Lung (tissue), 12 donors: Measurements from ENCODE around the gene ADAMTS17. TPM values are rescaled to one million over a fixed set of nuclear protein-coding genes. Genes with fewer than 3 reads are reported as not detected.

Experiments used
- ATAC-seq: fragments of 200-7000 bp; cut with Tn5 transposase; one replicate; pipeline ENCODE4 v1.9.1; 2020; ENCODE audit warnings: moderate number of reproducible peaks; ENCODE audit not compliant: insufficient read depth, low FRiP score
- DNase-seq, 3 donors: peaks; one replicate each; pipeline ENCODE4 v3.0.0-alpha.2; 2013 to 2017
- H3K27ac ChIP-seq, 2 donors: one replicate each; pipeline ENCODE4 v1.5.1; 2013; ENCODE audit warnings: mild to moderate bottlenecking in 2 of 2, moderate library complexity in 2 of 2, control low read depth in 1 of 2, inconsistent platforms in 1 of 2, low read depth in 1 of 2, low read length in 1 of 2
- H3K27me3 ChIP-seq, 3 donors: one replicate each; pipeline ENCODE4 v1.5.1; 2013; ENCODE audit warnings: low read length in 2 of 3; ENCODE audit not compliant: control insufficient read depth in 3 of 3, insufficient read depth in 3 of 3
- H3K36me3 ChIP-seq, 4 donors: one replicate each; pipeline ENCODE4 v1.5.1; 2013; ENCODE audit warnings: low read length in 4 of 4, mild to moderate bottlenecking in 1 of 4, moderate library complexity in 1 of 4; ENCODE audit not compliant: control insufficient read depth in 4 of 4, insufficient read depth in 4 of 4
- H3K4me1 ChIP-seq, 5 donors: one replicate each; pipeline ENCODE4 v1.5.1; 2013; ENCODE audit warnings: low read length in 5 of 5, mild to moderate bottlenecking in 2 of 5, moderate library complexity in 1 of 5; ENCODE audit not compliant: control insufficient read depth in 5 of 5, insufficient read depth in 5 of 5
- H3K4me3 ChIP-seq: one replicate; pipeline ENCODE4 v1.5.1; 2013; ENCODE audit warnings: mild to moderate bottlenecking, control low read depth, moderate library complexity
- H3K9ac ChIP-seq, 2 donors: one replicate each; pipeline ENCODE4 v1.5.1; 2013; ENCODE audit warnings: low read length in 2 of 2, control low read depth in 1 of 2; ENCODE audit not compliant: insufficient read depth in 1 of 2
- H3K9me3 ChIP-seq, 4 donors: one replicate each; pipeline ENCODE4 v1.5.1; 2013; ENCODE audit warnings: low read length in 3 of 4, mild to moderate bottlenecking in 1 of 4, moderate library complexity in 1 of 4; ENCODE audit not compliant: control insufficient read depth in 4 of 4, insufficient read depth in 3 of 4
- WGBS, 2 donors: extraction: QIAGEN DNeasy Blood & Tissue Kit; methylation state at CpG; one replicate each; pipeline ENCODE4 v1.1.7; 2013; 5-methylcytosine and 5-hydroxymethylcytosine counted together
- polyA plus RNA-seq, 2 donors: library from polyadenylated mRNA; stranded (reverse); fragments of 200-250 nt; gene quantifications; one replicate each; pipeline ENCODE4 v1.2.1, GENCODE V29; 2013
- total RNA-seq, 2 donors: library from RNA; depleted of rRNA in 1 of 2; stranded (reverse); fragments of >200 nt in 1 of 2; gene quantifications; one replicate each; pipeline ENCODE4 v1.2.1, GENCODE V29; 2014 to 2021
- TF ChIP-seq, protein P1 (sequence below): IDR thresholded peaks from 2 replicates; pipeline ENCODE4 v1.5.1; 2012; ENCODE audit warnings: mild to moderate bottlenecking; ENCODE audit errors: control extremely low read depth, extremely low read depth
- donor health status: control.
- donor health status: control.
- donor health status: Bipolar disorder and iron deficiency.
- donor health status: healthy.
- donor health status: DM: yes; HTN: yes; CAD: no.

Gene ADAMTS17
- total and polyA plus RNA-seq, 4 donors: 0.47 to 6.6 (median 2.2) TPM

DNA sequence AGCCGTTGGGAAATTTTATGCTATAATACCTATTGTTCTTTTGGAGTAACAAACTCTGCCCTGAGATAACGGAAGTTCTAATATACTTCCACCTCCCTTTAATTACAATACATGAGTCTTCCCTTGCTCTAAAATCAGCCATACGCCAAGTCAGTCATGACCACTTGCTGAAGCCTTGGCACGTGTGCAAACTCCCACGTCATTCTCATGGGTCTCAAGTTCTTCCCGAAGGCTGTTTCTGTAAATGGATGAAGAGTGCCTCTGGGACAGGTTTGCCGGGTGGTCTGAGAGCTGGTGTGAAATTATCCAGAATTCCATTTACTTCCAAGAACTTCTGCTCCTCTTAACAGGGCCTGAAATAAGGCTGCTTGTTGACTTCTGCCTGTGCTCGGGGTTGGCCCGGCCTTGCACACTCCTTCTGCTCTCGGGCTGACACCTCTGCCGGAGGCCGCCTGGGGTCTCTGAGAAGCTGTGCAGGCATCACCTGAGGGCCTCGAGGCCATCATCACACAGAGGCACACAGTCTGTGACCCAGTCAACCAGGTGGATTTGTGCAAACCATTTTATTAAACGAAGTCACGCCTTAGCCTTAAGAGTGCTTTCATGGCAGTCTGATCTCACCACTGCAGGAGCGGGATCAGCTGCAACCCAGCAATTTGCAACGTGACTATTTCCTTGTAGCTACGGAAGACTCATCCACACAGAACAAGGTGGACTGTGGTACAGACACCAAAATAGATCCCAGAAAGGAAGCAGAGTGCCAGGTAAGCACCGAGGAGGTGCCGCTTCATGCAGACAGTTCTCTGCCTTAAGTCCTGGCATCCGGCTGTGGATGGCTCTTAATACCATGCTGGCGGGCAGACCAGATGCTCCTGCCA lies 120.1 kb downstream of the ADAMTS17 start:
- Histone ChIP-seq H3K4me3 (no peak overlapping the region), H3K27ac (no peak overlapping the region), H3K9me3 (no peaks in the 10 kb centered on the region), H3K4me1 (peaks cover 0 to under 1% (median 0%) of the 10 kb centered on the region in 5 donors), H3K9ac (no peak overlapping the region), H3K27me3 (no peaks in the 10 kb centered on the region), H3K36me3 (no peaks in the 10 kb centered on the region)
- WGBS, 2 donors: 89 to 90% methylated on average over 22 of the region's 22 CpGs
- ATAC-seq (no peak), DNase-seq (no peak)
- TF ChIP-seq, protein P1, sequence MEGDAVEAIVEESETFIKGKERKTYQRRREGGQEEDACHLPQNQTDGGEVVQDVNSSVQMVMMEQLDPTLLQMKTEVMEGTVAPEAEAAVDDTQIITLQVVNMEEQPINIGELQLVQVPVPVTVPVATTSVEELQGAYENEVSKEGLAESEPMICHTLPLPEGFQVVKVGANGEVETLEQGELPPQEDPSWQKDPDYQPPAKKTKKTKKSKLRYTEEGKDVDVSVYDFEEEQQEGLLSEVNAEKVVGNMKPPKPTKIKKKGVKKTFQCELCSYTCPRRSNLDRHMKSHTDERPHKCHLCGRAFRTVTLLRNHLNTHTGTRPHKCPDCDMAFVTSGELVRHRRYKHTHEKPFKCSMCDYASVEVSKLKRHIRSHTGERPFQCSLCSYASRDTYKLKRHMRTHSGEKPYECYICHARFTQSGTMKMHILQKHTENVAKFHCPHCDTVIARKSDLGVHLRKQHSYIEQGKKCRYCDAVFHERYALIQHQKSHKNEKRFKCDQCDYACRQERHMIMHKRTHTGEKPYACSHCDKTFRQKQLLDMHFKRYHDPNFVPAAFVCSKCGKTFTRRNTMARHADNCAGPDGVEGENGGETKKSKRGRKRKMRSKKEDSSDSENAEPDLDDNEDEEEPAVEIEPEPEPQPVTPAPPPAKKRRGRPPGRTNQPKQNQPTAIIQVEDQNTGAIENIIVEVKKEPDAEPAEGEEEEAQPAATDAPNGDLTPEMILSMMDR: no peak

GRCh38 chr15:100220058-100220768 lies 121.6 kb downstream of the ADAMTS17 start:
- Histone ChIP-seq H3K4me1 (peaks cover 0 to 15% (median 3%) of the 10 kb centered on the region in 5 donors), H3K9ac (no peak overlapping the region), H3K4me3 (no peak overlapping the region), H3K9me3 (no peaks in the 10 kb centered on the region), H3K27me3 (no peaks in the 10 kb centered on the region), H3K27ac (no peak overlapping the region), H3K36me3 (no peaks in the 10 kb centered on the region)
- TF ChIP-seq, protein P1: no peak
- DNase-seq (no peak), ATAC-seq (no peak)
- WGBS, 2 donors: 82 to 85% methylated on average over 14 of the region's 14 CpGs

GRCh38 chr15:100218434-100218833 lies 123.3 kb downstream of the ADAMTS17 start:
- H3K4me1 ChIP-seq: peaks cover 0 to 20% (median 3%) of the 10 kb centered on the region in 5 donors
- no peaks in the 10 kb centered on the region for H3K9me3 ChIP-seq
- WGBS, 2 donors: 82 to 83% methylated on average over 5 of the region's 5 CpGs
- ATAC-seq (no peak), DNase-seq (no peak)
- H3K36me3 ChIP-seq: no peaks in the 10 kb centered on the region
- no peak overlapping the region for H3K4me3 ChIP-seq
- TF ChIP-seq, protein P1: no peak
- no peak overlapping the region for H3K27ac ChIP-seq
- H3K27me3 ChIP-seq: no peaks in the 10 kb centered on the region
- H3K9ac ChIP-seq: no peak overlapping the region
